Measurements from ENCODE around the gene GOLT1B.

DNA sequence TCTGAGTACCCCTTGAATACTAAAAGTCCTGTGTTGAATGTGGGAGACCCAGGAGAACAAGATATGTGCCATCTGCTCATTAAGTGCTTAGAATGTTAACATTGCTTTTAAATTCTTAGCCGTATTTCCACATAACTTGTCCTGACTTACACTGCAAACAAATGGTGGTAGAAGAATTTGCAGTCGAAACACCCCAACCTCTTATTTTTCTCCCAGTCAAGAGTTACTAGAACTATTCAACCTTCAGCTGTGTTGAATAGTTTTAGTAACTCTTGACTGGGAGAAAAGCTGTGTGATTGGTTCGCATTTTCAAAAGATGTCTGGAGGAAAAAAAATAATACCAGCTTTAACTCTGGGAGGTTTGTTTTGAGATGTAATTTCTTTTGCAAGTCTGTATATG lies 16.9 kb downstream of the GOLT1B start:
- no peak for TF ChIP-seq POLR2AphosphoS5 (IDR thresholded peaks at IDR 0.05)
- TF ChIP-seq, protein P1, sequence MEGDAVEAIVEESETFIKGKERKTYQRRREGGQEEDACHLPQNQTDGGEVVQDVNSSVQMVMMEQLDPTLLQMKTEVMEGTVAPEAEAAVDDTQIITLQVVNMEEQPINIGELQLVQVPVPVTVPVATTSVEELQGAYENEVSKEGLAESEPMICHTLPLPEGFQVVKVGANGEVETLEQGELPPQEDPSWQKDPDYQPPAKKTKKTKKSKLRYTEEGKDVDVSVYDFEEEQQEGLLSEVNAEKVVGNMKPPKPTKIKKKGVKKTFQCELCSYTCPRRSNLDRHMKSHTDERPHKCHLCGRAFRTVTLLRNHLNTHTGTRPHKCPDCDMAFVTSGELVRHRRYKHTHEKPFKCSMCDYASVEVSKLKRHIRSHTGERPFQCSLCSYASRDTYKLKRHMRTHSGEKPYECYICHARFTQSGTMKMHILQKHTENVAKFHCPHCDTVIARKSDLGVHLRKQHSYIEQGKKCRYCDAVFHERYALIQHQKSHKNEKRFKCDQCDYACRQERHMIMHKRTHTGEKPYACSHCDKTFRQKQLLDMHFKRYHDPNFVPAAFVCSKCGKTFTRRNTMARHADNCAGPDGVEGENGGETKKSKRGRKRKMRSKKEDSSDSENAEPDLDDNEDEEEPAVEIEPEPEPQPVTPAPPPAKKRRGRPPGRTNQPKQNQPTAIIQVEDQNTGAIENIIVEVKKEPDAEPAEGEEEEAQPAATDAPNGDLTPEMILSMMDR (IDR thresholded peaks at IDR 0.05), result no peak

All from prostate gland (tissue), 2 donors.